GM19025 (cell line): ENCODE measurements around the gene IMMP2L.
"Not testable (repeated sequence)": the region's sequence is repeated elsewhere in the genome, so short reads cannot be mapped to it uniquely, and the experiment has no call there.

Experiments used
- ATAC-seq: cut with Tn5 transposase; IDR thresholded peaks from one replicate; pipeline ENCODE4 v1.9.1; 2021; ENCODE audit warnings: mild to moderate bottlenecking, low read depth, moderate library complexity; ENCODE audit not compliant: unreplicated experiment

The IMMP2L gene

GRCh38 chr7:111288441-111288840 is 273.9 kb downstream of the IMMP2L start:
- ATAC-seq: not testable (repeated sequence)

- no peak for ATAC-seq
These were observed 279.7 kb downstream of the IMMP2L start for GRCh38 chr7:111282626-111283025.

GRCh38 chr7:111274857-111275256 is 287.4 kb downstream of the IMMP2L start:
- no peak for ATAC-seq

GRCh38 chr7:111272092-111272491 is 290.2 kb downstream of the IMMP2L start:
- ATAC-seq: no peak

GRCh38 chr7:111270794-111271193 is 291.5 kb downstream of the IMMP2L start:
- not testable (repeated sequence) for ATAC-seq

GRCh38 chr7:111268941-111269340 is 293.4 kb downstream of the IMMP2L start:
- ATAC-seq: no peak

- ATAC-seq: no peak
These were observed 295.7 kb downstream of the IMMP2L start for GRCh38 chr7:111266613-111267012.

GRCh38 chr7:111265394-111265793 is 296.9 kb downstream of the IMMP2L start:
- ATAC-seq: no peak

- ATAC-seq: no peak
These were observed 297.3 kb downstream of the IMMP2L start for GRCh38 chr7:111264981-111265380.

GRCh38 chr7:111264111-111264868 is 298.0 kb downstream of the IMMP2L start:
- ATAC-seq: no peak

GRCh38 chr7:111262293-111263116 is 299.8 kb downstream of the IMMP2L start:
- ATAC-seq: no peak

GRCh38 chr7:111261496-111261895 is 300.8 kb downstream of the IMMP2L start:
- ATAC-seq: no peak

- no peak for ATAC-seq
These were observed 302.3 kb downstream of the IMMP2L start for GRCh38 chr7:111259991-111260390.

GRCh38 chr7:111256391-111256790 is 305.9 kb downstream of the IMMP2L start:
- no peak for ATAC-seq

- ATAC-seq: no peak
These were observed 306.7 kb downstream of the IMMP2L start for GRCh38 chr7:111255576-111255975.

- not testable (repeated sequence) for ATAC-seq
These were observed 310.9 kb downstream of the IMMP2L start for GRCh38 chr7:111251365-111251764.

GRCh38 chr7:111249807-111250206 is 312.5 kb downstream of the IMMP2L start:
- not testable (repeated sequence) for ATAC-seq

- ATAC-seq: no peak
These were observed 320.0 kb downstream of the IMMP2L start for GRCh38 chr7:111242141-111242755.

- no peak for ATAC-seq
These were observed 321.9 kb downstream of the IMMP2L start for GRCh38 chr7:111240371-111240770.

GRCh38 chr7:111239437-111239836 is 322.9 kb downstream of the IMMP2L start:
- no peak for ATAC-seq

GRCh38 chr7:111238886-111239285 is 323.4 kb downstream of the IMMP2L start:
- ATAC-seq: no peak
